ENCODE measurements around the gene GPX7. TPM values are rescaled to one million over a fixed set of nuclear protein-coding genes. Genes with fewer than 3 reads are reported as not detected.

The GPX7 gene
- total RNA-seq: 96.0 TPM

GRCh38 chr1:52601991-52602855 is at the start of gene GPX7:
Gene GPX7 (plus strand): TSS chr1:52602371. CDS start chr1:52602410, 39 bp downstream.

DNA sequence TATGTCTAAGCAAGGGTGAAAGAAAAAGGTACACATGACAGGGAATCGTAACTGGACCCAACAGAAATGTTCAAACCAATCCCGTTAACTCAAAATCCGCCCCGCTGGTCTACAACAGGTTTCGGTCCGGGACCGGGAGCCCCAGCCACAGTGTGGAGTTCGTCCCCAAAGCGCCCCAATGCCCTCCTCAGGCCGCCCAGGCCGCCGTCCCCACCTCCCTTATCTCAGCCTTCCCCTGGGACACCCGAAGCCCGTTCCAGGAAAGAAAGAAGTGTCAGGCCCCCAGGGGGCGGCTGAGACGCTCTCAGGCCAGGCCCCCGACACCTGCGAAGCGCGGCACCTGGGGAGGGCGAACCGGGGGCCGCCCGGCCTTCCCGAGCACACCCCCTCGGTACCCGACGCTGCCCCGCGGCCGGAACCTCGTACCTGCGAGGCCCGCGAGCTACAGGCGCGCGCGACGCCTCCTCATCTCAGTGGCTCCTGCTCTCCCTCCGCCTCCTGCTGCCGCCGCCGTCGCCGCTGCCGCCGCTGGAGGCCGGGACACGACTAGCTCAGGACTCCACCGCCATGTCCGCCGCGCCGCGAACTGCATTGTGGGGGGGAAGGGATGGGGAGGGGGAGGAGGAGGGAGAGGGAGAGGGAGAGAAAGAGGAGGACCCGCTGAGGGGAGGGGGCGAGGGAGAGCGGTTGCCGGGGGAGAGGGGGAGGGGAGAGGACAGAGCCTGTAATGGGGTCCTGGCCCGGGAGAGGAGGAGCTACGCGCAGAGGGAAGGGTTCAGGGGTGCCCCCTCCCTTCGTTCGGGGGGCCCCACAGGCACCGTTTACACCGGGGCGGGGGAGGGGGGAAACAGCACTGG is 49.4 kb upstream of the GPX7 start, which contains the start of gene TUT4:
TSS of gene TUT4 (minus strand) at position 588 of the 857 bp plus-strand sequence. CDS start 26,812 bp downstream, outside the sequence.

GRCh38 chr1:52632732-52633290 is 30.6 kb downstream of the GPX7 start, which contains the start of gene SHISAL2A:
Gene SHISAL2A (plus strand): TSS chr1:52633168. CDS start chr1:52633494, 326 bp downstream.

Other genes starting within 250 kb of the GPX7 start
- gene CC2D1B, start 236.2 kb upstream of the GPX7 start, total RNA-seq: 20.3 TPM
- 3.1 TPM for gene ORC1, start 197.9 kb upstream of the GPX7 start, total RNA-seq
- 37.3 TPM for gene PRPF38A, start 197.8 kb upstream of the GPX7 start, total RNA-seq
- gene TUT4, start 49.3 kb upstream of the GPX7 start, total RNA-seq: 180 TPM
- gene SHISAL2A, start 30.8 kb downstream of the GPX7 start, total RNA-seq: 0.38 TPM
- 11.2 TPM for gene COA7, start 96.0 kb downstream of the GPX7 start, total RNA-seq
- 112 TPM for gene ZYG11B, start 124.1 kb downstream of the GPX7 start, total RNA-seq
- gene ZYG11A, start 240.4 kb downstream of the GPX7 start, total RNA-seq: 0.38 TPM

All from camera-type eye (tissue), 1 donor.